Endothelial cell (in vitro differentiated cells): Measurements from ENCODE around the gene ZFAND3. TPM values are rescaled to one million over a fixed set of nuclear protein-coding genes. Genes with fewer than 3 reads are reported as not detected.

Source experiments
- DNase-seq: peaks from one replicate; pipeline ENCODE4 v3.0.0; 2021; ENCODE audit warnings: low spot score
- H3K27ac Mint-ChIP-seq: one replicate; pipeline ENCODE4 v1.8.0; 2021; ENCODE audit warnings: mixed read lengths, inconsistent platforms; ENCODE audit not compliant: unreplicated experiment
- H3K27me3 Mint-ChIP-seq: one replicate; pipeline ENCODE4 v1.8.0; 2021; ENCODE audit warnings: mild to moderate bottlenecking, moderate library complexity, mixed read lengths, inconsistent platforms; ENCODE audit not compliant: unreplicated experiment
- H3K36me3 Mint-ChIP-seq: one replicate; pipeline ENCODE4 v1.8.0; 2021; ENCODE audit warnings: mild to moderate bottlenecking, low read depth, mixed read lengths, inconsistent platforms; ENCODE audit not compliant: unreplicated experiment
- H3K4me1 Mint-ChIP-seq: one replicate; pipeline ENCODE4 v1.8.0; 2021; ENCODE audit warnings: mild to moderate bottlenecking, mixed read lengths, inconsistent platforms; ENCODE audit not compliant: unreplicated experiment
- H3K4me3 Mint-ChIP-seq: one replicate; pipeline ENCODE4 v1.8.0; 2021; ENCODE audit warnings: mild to moderate bottlenecking, mixed read lengths, inconsistent platforms; ENCODE audit not compliant: unreplicated experiment
- H3K9me3 Mint-ChIP-seq: one replicate; pipeline ENCODE4 v1.8.0; 2021; ENCODE audit warnings: mixed read lengths, inconsistent platforms; ENCODE audit not compliant: unreplicated experiment
- CTCF ChIP-seq: fragments of 200-600 bp; sonication (generic); IDR thresholded peaks from one replicate; pipeline ENCODE4 v1.5.0; 2021; ENCODE audit warnings: antibody characterized with exemption; ENCODE audit not compliant: unreplicated experiment
- total RNA-seq: library from RNA; stranded (reverse); fragmentation: NEBNext Ultra II Directional; extraction: Animal tissue kit (Norgen Biotek cat#: 25700); gene quantifications from one replicate; pipeline ENCODE4 v1.2.1, GENCODE V29; 2021; ENCODE audit not compliant: unreplicated experiment

ZFAND3 gene
- total RNA-seq, 1 donor from 2014 or later: 96.3 TPM

- Mint-ChIP-seq H3K27ac (no peak overlapping the region), H3K4me3 (no peak overlapping the region), H3K4me1 (peaks cover 7% of the 10 kb centered on the region), H3K27me3 (no peaks in the 10 kb centered on the region), H3K9me3 (no peaks in the 10 kb centered on the region), H3K36me3 (no peaks in the 10 kb centered on the region)
- no peak for DNase-seq
- no peak for TF ChIP-seq CTCF
Measured at GRCh38 chr6:37910998-37911397, 91.5 kb downstream of the ZFAND3 start.

GRCh38 chr6:37913210-37913609, 93.7 kb downstream of the ZFAND3 start:
- no peak for DNase-seq

GRCh38 chr6:37915463-37915862, 95.9 kb downstream of the ZFAND3 start:
- H3K27me3 Mint-ChIP-seq: peaks cover 2% of the 10 kb centered on the region
- H3K9me3 Mint-ChIP-seq: no peaks in the 10 kb centered on the region
- no peak for TF ChIP-seq CTCF
- H3K27ac Mint-ChIP-seq: no peak overlapping the region
- DNase-seq: no peak
- no peak overlapping the region for H3K4me3 Mint-ChIP-seq
- H3K4me1 Mint-ChIP-seq: peaks cover 6% of the 10 kb centered on the region
- peaks cover 3% of the 10 kb centered on the region for H3K36me3 Mint-ChIP-seq

More at GRCh38 chr6:37913210-37913609, 93.7 kb downstream of the ZFAND3 start:
- TF ChIP-seq CTCF: no peak
- Mint-ChIP-seq H3K4me1 (peaks cover 7% of the 10 kb centered on the region), H3K9me3 (no peaks in the 10 kb centered on the region), H3K27me3 (peaks cover 2% of the 10 kb centered on the region), H3K36me3 (peaks cover 3% of the 10 kb centered on the region), H3K4me3 (no peak overlapping the region), H3K27ac (no peak overlapping the region)

GRCh38 chr6:37916149-37916548, 96.6 kb downstream of the ZFAND3 start:
- H3K36me3 Mint-ChIP-seq: peaks cover 3% of the 10 kb centered on the region
- H3K27ac Mint-ChIP-seq: no peak overlapping the region
- H3K9me3 Mint-ChIP-seq: no peaks in the 10 kb centered on the region
- H3K27me3 Mint-ChIP-seq: peaks cover 3% of the 10 kb centered on the region
- TF ChIP-seq CTCF: no peak
- DNase-seq: no peak
- peaks cover 13% of the 10 kb centered on the region for H3K4me1 Mint-ChIP-seq
- H3K4me3 Mint-ChIP-seq: no peak overlapping the region

- Mint-ChIP-seq H3K27me3 (peaks cover 3% of the 10 kb centered on the region), H3K4me3 (no peak overlapping the region), H3K4me1 (peaks cover 13% of the 10 kb centered on the region), H3K9me3 (no peaks in the 10 kb centered on the region), H3K36me3 (peaks cover 3% of the 10 kb centered on the region), H3K27ac (no peak overlapping the region)
- no peak for DNase-seq
- TF ChIP-seq CTCF: no peak
Measured at GRCh38 chr6:37916675-37917074, 97.1 kb downstream of the ZFAND3 start.
